HepG2 (cell line): ENCODE results near the gene CCL27. TPM values are rescaled to one million over a fixed set of nuclear protein-coding genes. Genes with fewer than 3 reads are reported as not detected.

Experiments used
- ARID2 ChIP-seq: sonication (generic); formaldehyde crosslinking; IDR thresholded peaks from 2 replicates; pipeline ENCODE4 v1.8.1; 2022; ENCODE audit warnings: mild to moderate bottlenecking, missing genetic modification reagents, borderline replicate concordance
- CCAR2 ChIP-seq: fragments of 200-400 bp; formaldehyde crosslinking; optimal IDR thresholded peaks from 2 replicates; pipeline ENCODE3; 2018; ENCODE audit warnings: low read depth, mild to moderate bottlenecking, low read length, moderate library complexity
- ESRRA ChIP-seq: sonication (generic); formaldehyde crosslinking; IDR thresholded peaks from 2 replicates; pipeline ENCODE4 v1.5.1; 2020; ENCODE audit warnings: mild to moderate bottlenecking, low read depth, missing genetic modification reagents
- ETV6 ChIP-seq: sonication (generic); formaldehyde crosslinking; conservative IDR thresholded peaks from 2 replicates; pipeline ENCODE4 v1.4.0; 2020; ENCODE audit warnings: missing genetic modification reagents
- FOXP1 ChIP-seq, 2 experiments: fragments of 450-650 bp in 1 of 2; IDR thresholded peaks; 2 replicates each; pipeline ENCODE4 v1.6.1; 2017 to 2018; ENCODE audit warnings: antibody characterized with exemption in 1 of 2
- HNF4G ChIP-seq, 2 experiments: sonication (generic) in 1 of 2; formaldehyde crosslinking in 1 of 2; IDR thresholded peaks; 2 replicates each; pipeline versions ENCODE4 v1.4.0 to v1.6.1; 2011 to 2020; ENCODE audit warnings: borderline replicate concordance in 2 of 2, low read depth in 2 of 2, mild to moderate bottlenecking in 2 of 2, low read length in 1 of 2, missing genetic modification reagents in 1 of 2, moderate library complexity in 1 of 2
- KDM2A ChIP-seq: sonication (generic); formaldehyde crosslinking; IDR thresholded peaks from 2 replicates; pipeline ENCODE4 v1.4.0; 2020; ENCODE audit warnings: low read depth, missing genetic modification reagents, borderline replicate concordance
- KDM5B ChIP-seq: sonication (generic); formaldehyde crosslinking; IDR thresholded peaks from 2 replicates; pipeline ENCODE4 v1.4.0; 2020; ENCODE audit warnings: missing genetic modification reagents, mild to moderate bottlenecking, borderline replicate concordance
- MAF1 ChIP-seq: sonication (generic); formaldehyde crosslinking; IDR thresholded peaks from 2 replicates; pipeline ENCODE4 v1.5.0; 2020; ENCODE audit warnings: missing genetic modification reagents, borderline replicate concordance
- MBNL3 ChIP-seq: fragments of 250-450 bp; sonication (Bioruptor Pico); conservative IDR thresholded peaks from 2 replicates; pipeline ENCODE4 v1.8.0; 2022; ENCODE audit warnings: mild to moderate bottlenecking, inconsistent platforms
- MEF2D ChIP-seq: sonication (generic); formaldehyde crosslinking; IDR thresholded peaks from 2 replicates; pipeline ENCODE4 v1.5.1; 2020; ENCODE audit warnings: mild to moderate bottlenecking, missing genetic modification reagents
- PRMT3 ChIP-seq: sonication (generic); formaldehyde crosslinking; IDR thresholded peaks from 2 replicates; pipeline ENCODE4 v1.8.1; 2022; ENCODE audit warnings: low read depth, mild to moderate bottlenecking, moderate library complexity, missing genetic modification reagents, borderline replicate concordance
- RBAK ChIP-seq: sonication (generic); formaldehyde crosslinking; IDR thresholded peaks from 2 replicates; pipeline ENCODE4 v1.5.1; 2020; ENCODE audit warnings: mild to moderate bottlenecking, missing genetic modification reagents
- RFXANK ChIP-seq: IDR thresholded peaks from 2 replicates; pipeline ENCODE4 v1.6.1; 2016
- SMYD3 ChIP-seq: sonication (generic); formaldehyde crosslinking; IDR thresholded peaks from 2 replicates; pipeline ENCODE4 v1.8.1; 2023; ENCODE audit warnings: mild to moderate bottlenecking, missing genetic modification reagents
- TSC22D2 ChIP-seq: sonication (generic); formaldehyde crosslinking; IDR thresholded peaks from 2 replicates; pipeline ENCODE4 v1.5.1; 2020; ENCODE audit warnings: missing genetic modification reagents, mild to moderate bottlenecking, borderline replicate concordance
- ZFP36L2 ChIP-seq: sonication (generic); formaldehyde crosslinking; IDR thresholded peaks from 2 replicates; pipeline ENCODE4 v1.4.0; 2020; ENCODE audit warnings: missing genetic modification reagents
- ZNF207 ChIP-seq: fragments of 450-650 bp; IDR thresholded peaks from 2 replicates; pipeline ENCODE4 v1.6.1; 2016; ENCODE audit warnings: antibody characterized with exemption, borderline replicate concordance
- ZNF432 ChIP-seq: sonication (generic); formaldehyde crosslinking; IDR thresholded peaks from 2 replicates; pipeline ENCODE4 v1.5.0; 2020; ENCODE audit warnings: missing genetic modification reagents, mild to moderate bottlenecking, borderline replicate concordance
- ZNF552 ChIP-seq: sonication (generic); formaldehyde crosslinking; IDR thresholded peaks from 2 replicates; pipeline ENCODE4 v1.9.0; 2022; ENCODE audit warnings: missing genetic modification reagents, mild to moderate bottlenecking, borderline replicate concordance
- ZNF674 ChIP-seq: sonication (generic); formaldehyde crosslinking; IDR thresholded peaks from 2 replicates; pipeline ENCODE4 v1.5.0; 2020; ENCODE audit warnings: low read depth, mild to moderate bottlenecking, missing genetic modification reagents
- ZNF724P ChIP-seq: sonication (generic); formaldehyde crosslinking; IDR thresholded peaks from 2 replicates; pipeline ENCODE4 v1.8.0; 2022; ENCODE audit warnings: missing genetic modification reagents, borderline replicate concordance
- polyA plus RNA-seq, 8 experiments: library from polyadenylated mRNA; depleted of rRNA in 3 of 8; stranded (reverse) in 7 of 8; unstranded in 1 of 8; fragments of >200 nt; fragmentation: Illumina TruSeq in 4 of 8; extraction: Trizol in 4 of 8; gene quantifications; 2 replicates each; pipeline versions ENCODE4 v1.2.1 to v1.2.3, GENCODE V29; 2011 to 2016; ENCODE audit warnings: low read depth in 4 of 8, missing spikeins in 1 of 8, mixed read lengths in 1 of 8; ENCODE audit not compliant: insufficient read depth in 1 of 8
- total RNA-seq, 5 experiments: library from RNA; depleted of rRNA; stranded (reverse); fragments of >200 nt; fragmentation: Illumina TruSeq; extraction: Trizol; gene quantifications; 2 replicates each; pipeline ENCODE4 v1.2.3, GENCODE V29; 2016; ENCODE audit warnings: low read depth in 1 of 5
- TF ChIP-seq, protein P1 (sequence below): sonication (generic); formaldehyde crosslinking; IDR thresholded peaks from 2 replicates; pipeline ENCODE4 v1.4.0; 2020; ENCODE audit warnings: missing genetic modification reagents, mild to moderate bottlenecking, borderline replicate concordance
- TF ChIP-seq, protein P2 (sequence below): sonication (generic); formaldehyde crosslinking; IDR thresholded peaks from 2 replicates; pipeline ENCODE4 v1.8.0; 2022; ENCODE audit warnings: mild to moderate bottlenecking, missing genetic modification reagents, borderline replicate concordance
- TF ChIP-seq, protein P3 (sequence below): sonication (generic); formaldehyde crosslinking; IDR thresholded peaks from 2 replicates; pipeline ENCODE4 v1.8.1; 2023; ENCODE audit warnings: mild to moderate bottlenecking, inconsistent platforms, moderate library complexity, missing genetic modification reagents, borderline replicate concordance

CCL27 gene
- total and polyA plus RNA-seq, 2 of the 13 experiments (the other 11 are each of a cell fraction or from before 2014, with no cell fraction given), result not detected

DNA sequence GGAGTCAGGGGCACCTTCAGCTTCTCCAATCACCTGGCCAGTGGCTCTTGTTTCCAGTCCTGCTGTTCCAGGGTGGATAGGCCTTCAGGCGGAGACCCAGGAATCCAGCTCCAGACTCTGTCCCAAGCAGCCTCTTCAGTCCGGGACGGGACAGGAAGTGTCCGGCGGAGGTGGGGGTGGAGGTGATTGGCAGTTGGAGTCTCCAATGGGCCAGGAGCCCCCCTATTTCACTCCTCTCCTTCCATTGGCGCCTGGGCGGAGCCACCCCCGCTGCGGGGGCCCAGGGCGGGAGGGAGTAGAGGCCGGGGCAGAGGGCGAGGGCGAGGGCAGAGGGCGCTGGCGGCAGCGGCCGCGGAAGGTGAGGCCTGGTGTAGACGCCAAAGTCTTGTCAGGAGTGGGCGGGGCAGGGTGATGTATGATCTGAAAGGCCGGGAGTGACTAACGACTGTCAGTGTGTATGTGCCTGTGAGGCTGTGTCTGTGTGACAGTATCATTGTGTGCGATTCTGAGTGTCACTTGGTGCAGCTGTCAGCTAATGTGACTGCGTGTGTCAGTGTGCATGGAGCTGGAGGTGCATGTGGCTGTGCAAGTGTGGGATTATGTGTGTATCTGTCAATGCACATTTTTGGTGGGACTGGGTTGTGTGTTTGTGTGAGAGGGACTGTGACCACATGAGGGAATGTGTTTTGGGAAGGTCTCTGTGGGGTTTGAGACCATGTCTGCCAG, 10.4 kb downstream of the CCL27 start, which contains the start of gene IL11RA (continued):
- TF ChIP-seq, protein P1, sequence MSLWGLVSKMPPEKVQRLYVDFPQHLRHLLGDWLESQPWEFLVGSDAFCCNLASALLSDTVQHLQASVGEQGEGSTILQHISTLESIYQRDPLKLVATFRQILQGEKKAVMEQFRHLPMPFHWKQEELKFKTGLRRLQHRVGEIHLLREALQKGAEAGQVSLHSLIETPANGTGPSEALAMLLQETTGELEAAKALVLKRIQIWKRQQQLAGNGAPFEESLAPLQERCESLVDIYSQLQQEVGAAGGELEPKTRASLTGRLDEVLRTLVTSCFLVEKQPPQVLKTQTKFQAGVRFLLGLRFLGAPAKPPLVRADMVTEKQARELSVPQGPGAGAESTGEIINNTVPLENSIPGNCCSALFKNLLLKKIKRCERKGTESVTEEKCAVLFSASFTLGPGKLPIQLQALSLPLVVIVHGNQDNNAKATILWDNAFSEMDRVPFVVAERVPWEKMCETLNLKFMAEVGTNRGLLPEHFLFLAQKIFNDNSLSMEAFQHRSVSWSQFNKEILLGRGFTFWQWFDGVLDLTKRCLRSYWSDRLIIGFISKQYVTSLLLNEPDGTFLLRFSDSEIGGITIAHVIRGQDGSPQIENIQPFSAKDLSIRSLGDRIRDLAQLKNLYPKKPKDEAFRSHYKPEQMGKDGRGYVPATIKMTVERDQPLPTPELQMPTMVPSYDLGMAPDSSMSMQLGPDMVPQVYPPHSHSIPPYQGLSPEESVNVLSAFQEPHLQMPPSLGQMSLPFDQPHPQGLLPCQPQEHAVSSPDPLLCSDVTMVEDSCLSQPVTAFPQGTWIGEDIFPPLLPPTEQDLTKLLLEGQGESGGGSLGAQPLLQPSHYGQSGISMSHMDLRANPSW (CRISPR knock-in tag), result no peak
- no peak for TF ChIP-seq CCAR2
- TF ChIP-seq RFXANK, result 0 out of 2 replicates have a peak, but pooled peaks have one; percentile 48
- TF ChIP-seq ZNF207, result no peak
- TF ChIP-seq KDM5B, result peak; percentile 82
- TF ChIP-seq ETV6, result no peak
- peak; percentile 83 for TF ChIP-seq HNF4G (IDR thresholded peaks at IDR 0.05; ENCODE audit: borderline replicate concordance, low read depth, low read length)
- peak; percentile 84; the same call in 1 of the 2 replicates for TF ChIP-seq HNF4G (CRISPR knock-in tag; IDR thresholded peaks at IDR 0.05; ENCODE audit: borderline replicate concordance, low read depth)
- no peak for TF ChIP-seq ZNF432
- TF ChIP-seq ZNF724P (CRISPR knock-in tag), result no peak
- no peak for TF ChIP-seq MAF1 (CRISPR knock-in tag)
- TF ChIP-seq MBNL3, result no peak
- TF ChIP-seq ZNF552 (CRISPR knock-in tag), result no peak
- TF ChIP-seq, protein P2, sequence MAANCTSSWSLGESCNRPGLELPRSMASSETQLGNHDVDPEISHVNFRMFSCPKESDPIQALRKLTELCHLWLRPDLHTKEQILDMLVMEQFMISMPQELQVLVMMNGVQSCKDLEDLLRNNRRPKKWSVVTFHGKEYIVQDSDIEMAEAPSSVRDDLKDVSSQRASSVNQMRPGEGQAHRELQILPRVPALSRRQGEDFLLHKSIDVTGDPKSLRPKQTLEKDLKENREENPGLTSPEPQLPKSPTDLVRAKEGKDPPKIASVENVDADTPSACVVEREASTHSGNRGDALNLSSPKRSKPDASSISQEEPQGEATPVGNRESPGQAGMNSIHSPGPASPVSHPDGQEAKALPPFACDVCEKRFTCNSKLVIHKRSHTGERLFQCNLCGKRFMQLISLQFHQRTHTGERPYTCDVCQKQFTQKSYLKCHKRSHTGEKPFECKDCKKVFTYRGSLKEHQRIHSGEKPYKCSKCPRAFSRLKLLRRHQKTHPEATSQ (CRISPR knock-in tag), result no peak; the same call in 1 of the 2 replicates
- no peak for TF ChIP-seq RBAK (CRISPR knock-in tag)
- TF ChIP-seq TSC22D2, result no peak
- no peak for TF ChIP-seq ARID2 (CRISPR knock-in tag)
- TF ChIP-seq ZFP36L2, result no peak
- TF ChIP-seq, protein P3, sequence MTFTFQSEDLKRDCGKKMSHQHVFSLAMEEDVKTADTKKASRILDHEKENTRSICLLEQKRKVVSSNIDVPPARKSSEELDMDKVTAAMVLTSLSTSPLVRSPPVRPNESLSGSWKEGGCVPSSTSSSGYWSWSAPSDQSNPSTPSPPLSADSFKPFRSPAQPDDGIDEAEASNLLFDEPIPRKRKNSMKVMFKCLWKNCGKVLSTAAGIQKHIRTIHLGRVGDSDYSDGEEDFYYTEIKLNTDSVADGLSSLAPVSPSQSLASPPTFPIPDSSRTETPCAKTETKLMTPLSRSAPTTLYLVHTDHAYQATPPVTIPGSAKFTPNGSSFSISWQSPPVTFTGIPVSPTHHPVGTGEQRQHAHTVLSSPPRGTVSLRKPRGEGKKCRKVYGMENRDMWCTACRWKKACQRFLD (CRISPR knock-in tag), result no peak
- no peak for TF ChIP-seq FOXP1 (IDR thresholded peaks at IDR 0.05)
- peak; percentile 27; the same call in 1 of the 2 replicates for TF ChIP-seq FOXP1 (CRISPR knock-in tag; IDR thresholded peaks at IDR 0.05)
- TF ChIP-seq ESRRA (CRISPR knock-in tag), result peak; percentile 75; the same call in 1 of the 2 replicates
- TF ChIP-seq KDM2A (CRISPR knock-in tag), result peak; percentile 97
- no peak for TF ChIP-seq PRMT3 (CRISPR knock-in tag)
- 0 out of 2 replicates have a peak, but pooled peaks have one; percentile 46 for TF ChIP-seq MEF2D
- TF ChIP-seq SMYD3 (CRISPR knock-in tag), result no peak
- TF ChIP-seq ZNF674 (CRISPR knock-in tag), result no peak
